ENCODE measurements around the gene DAPP1.
"Not testable (repeated sequence)": the region's sequence is repeated elsewhere in the genome, so short reads cannot be mapped to it uniquely, and the experiment has no call there.

DAPP1 gene

DNA sequence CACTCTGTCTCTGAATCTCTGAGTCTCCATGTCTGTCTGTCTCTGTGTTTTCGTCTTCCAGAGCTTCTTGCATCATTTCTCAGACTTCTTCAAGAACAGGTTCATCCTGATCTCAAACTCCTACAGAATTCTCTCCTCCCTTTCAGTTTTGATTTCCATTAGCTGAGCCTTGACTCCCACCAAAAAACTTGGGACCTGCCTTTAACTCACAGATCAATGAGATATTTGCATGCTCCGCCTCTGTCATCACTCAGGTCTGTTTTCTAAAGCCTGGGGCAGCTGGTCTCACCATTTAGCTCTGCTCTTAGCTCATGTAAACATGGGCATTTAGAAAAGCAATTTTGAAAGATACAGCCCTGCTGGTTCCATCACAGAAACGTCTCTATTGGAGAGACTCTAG, 8.6 kb downstream of the DAPP1 start:
- DNase-seq: no peak

DNA sequence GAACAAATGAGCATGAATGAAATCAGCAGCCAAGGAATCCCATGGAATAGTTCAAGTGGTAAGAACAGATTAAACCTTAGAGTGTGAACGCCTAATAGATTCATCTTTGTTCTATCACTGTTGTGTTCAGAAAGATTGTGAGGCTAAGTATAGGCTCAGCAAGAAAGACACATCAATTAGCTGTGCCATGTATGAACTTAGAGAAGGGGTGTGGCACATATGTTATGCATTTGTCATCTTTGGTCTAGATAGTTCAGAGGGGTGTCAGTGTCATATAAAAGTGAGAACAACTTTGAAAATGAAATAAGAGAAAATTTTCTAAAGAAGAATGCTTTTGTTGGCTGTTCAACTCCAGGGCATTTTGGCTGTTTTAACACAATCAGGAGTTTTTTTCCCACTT, 9.4 kb downstream of the DAPP1 start:
- DNase-seq: no peak

DNA sequence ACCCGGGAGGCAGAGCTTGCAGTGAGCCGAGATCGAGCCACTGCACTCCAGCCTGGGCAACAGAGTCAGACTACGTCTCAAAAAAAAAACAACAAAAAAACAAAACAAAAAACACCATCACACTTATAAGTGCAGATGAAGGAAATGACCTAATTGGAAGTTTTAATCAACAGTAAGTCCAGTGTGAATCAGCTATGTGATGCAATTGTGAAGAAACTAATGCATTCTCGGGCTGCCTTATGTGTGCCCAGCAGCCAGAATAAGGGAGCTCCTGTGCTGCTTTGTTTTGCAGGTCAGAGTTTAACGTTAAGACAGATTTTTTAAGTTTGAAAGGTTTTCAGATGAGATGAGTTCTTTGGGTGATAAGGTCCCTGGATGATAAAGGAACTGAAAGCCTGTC, 10.8 kb downstream of the DAPP1 start:
- DNase-seq: no peak

DNA sequence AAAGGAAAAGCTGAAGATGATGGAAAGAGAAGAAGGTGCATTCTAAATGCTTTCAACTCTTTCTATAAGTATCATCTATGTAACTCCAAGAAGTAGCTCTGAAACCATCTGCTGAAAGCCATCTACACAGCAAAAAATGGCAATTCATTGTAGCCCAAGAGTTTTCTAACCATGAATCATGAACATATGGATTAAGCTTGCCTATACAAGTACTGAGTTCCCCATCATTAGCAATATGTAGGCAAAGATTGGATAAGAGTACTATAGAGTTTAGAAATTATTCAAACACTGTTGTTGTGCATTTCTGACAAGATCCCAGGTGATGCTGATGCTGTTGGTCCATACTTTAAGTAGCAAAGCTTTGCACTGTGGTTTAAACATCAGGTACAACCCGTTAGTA, 11.2 kb downstream of the DAPP1 start:
- no peak for DNase-seq

DNA sequence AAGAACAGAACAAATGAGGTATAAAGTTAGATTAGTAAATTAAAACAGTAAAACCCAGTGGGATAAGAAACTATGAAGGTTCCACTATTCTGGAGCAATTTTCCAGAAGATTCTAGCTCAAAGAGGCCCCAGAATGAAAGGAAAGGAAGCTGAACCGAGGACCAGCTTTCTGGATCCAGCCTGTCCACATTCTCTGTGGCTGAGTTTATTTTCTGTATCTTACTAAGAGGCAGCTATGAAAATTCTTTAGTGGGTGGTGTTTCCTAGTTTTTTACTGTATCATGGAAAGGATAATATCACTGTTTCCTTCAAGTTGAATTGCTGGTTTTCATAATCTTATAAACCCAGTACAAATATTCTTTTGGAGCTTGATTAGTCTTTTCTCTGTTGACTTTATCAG, 11.8 kb downstream of the DAPP1 start:
- DNase-seq: no peak

DNA sequence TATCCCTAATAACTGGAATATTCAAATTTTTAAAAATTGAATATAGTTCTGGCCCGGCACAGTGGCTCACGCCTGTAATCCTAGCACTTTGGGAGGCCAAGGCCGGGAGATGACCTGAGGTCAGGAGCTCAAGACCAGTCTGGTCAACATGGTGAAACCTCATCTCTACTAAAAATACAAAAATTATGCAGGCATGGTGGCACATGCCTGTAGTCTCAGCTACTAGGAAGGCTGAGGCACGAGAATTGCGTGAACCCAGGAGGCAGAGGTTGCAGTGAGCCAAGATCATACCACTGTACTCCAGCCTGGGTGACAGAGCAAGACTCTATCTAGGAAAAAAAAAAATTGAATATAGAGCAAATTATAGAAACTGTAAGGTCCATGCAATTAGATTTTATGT, 13.4 kb downstream of the DAPP1 start:
- DNase-seq: not testable (repeated sequence)

DNA sequence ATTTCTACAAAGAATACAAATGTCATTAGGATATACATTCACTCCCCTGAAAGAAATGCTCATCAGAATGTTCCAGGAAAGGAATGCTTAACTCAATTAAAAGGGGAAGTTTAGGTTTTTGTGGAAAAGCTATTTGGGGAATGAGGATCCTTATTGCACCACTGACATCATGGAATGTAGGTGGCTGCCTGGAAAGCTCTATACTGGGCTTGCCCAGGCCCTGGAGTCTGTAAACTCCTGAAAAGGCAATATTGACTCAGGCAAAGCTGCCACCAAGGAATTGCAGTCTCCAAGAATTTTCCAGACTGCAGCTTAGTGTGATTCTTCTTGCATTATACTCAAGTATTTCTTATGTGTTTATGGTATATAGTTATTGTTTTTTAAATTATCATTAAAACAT, 15.7 kb downstream of the DAPP1 start:
- DNase-seq: no peak

DNA sequence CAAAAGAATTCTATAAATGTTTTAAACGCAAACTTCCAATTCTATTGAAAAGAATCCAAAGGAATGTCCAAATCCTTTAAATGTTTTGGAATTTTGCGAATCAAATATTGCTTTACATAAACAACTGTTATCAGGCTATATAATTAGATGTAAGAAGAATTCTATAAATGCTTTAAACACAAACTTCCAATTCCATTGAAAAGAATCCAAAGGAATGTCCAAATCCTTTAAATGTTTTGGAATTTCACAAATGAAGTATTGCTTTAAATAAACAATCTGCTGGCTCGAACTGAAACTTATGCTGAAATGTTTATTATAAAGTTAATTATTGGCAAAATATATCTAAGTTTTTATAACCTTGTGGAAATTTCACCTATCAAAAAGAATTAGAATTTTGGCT, 16.1 kb downstream of the DAPP1 start:
- no peak for DNase-seq

DNA sequence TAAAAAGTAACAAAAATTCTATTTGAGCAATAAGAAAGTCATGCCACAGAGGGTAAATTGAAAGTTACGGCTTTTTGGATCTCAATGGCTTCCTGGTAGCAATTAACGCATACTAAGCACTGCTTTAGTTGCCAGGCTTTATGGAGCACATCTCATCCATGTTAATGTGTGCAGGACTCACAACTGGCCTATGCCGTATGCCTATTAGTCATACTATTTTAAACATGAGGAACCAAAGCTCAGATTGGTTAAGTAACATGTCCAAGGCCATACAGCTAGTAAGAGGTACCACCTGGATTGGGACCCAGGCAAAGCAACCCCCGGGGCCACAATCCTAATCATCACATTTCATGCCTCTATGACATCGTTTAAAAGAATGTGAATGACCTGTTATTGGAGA, 17.1 kb downstream of the DAPP1 start:
- DNase-seq: no peak

DNA sequence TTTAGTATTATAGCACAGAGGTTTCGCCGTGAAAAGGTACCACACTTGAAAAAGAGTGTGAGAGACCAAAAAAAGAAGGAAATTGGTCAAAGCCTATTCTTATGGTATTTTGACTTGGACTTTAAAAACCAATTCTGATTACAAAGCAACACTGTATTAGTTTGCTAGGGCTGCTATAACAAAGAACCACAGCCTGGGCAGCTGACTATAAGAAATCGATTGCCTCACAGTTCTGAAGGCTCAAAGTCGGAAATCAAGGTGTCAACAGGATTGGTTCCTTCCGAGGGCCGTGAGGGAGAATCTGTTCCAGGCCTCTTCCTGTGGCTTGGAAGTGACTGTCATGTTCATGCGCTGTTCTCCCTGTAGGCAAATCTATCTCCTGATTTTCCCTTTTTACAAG, 17.9 kb downstream of the DAPP1 start:
- DNase-seq: no peak

DNA sequence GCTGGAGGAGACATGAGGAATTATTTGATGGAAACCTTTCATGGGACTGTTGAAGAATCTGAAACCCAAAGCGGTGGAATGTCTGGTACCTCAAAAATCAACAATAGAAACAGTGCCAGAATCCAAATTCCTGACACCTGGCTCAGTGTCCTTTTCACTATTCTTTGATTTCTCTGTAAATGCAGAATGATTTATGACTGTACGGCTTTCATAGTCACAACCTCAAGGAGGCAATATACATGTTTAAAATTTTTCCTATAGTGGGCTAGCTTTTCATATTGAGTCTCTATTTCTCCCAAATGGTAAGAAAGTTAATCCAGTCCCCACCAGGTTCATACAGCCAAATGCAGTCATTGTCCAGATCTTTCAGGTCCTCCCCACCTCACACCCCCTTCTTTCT, 19.3 kb downstream of the DAPP1 start:
- DNase-seq: no peak

DNA sequence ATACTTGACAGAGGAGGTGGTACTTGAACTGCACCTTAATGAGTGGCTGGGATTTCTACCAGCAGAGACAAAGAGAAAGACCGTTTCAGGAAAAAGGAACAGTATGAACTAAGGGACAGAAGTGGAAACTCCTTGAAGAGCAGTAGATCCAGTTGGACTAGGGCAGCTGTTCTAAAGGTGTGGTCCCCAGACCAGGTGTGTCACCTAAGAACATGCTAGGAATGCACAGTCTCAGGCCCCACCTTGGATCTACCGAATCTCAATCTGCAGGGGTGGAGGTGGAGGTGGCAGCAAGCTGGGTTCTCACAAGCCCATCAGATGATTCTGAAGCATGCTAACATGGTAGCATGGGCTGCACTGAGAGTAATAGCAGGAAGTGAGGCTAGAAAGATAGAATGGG, 22.3 kb downstream of the DAPP1 start:
- no peak for DNase-seq

DNA sequence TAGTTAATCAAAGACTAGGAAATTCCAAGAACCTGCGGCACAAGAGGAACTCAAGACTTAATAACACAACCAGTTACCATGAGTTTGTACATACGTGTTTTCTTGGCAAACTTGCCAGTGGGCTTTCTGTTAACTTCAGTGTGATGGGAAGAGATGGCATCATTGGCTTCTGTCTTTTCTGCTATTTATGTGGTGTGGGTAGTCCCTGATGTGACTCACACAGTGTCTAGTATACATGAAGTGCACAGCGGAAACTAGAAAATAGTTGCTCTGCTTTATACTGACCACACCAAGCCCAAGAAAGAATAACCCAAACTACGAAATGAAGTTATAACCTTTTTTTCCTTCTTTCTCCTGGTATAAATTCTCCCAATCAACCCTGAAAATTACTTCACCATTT, 24.5 kb downstream of the DAPP1 start:
- no peak for DNase-seq

DNA sequence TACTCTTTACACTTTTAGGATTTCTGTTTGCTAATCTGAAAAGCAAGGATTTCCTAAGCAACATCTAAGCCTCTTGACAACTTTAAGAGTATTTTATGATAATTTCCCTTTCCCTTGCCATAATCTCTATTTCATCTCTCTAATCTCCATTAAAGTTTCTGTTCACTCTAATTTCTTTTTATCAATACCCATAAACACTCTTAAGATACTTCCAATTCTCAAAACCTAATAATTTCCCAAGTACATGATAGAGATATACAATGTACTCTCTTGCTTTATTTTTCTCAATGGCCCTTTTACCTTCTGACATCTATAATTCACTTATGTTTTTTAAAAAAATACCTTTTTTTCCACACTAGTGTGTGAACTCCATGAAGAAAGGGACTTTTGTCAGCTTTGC, 26.8 kb downstream of the DAPP1 start:
- DNase-seq: no peak

DNA sequence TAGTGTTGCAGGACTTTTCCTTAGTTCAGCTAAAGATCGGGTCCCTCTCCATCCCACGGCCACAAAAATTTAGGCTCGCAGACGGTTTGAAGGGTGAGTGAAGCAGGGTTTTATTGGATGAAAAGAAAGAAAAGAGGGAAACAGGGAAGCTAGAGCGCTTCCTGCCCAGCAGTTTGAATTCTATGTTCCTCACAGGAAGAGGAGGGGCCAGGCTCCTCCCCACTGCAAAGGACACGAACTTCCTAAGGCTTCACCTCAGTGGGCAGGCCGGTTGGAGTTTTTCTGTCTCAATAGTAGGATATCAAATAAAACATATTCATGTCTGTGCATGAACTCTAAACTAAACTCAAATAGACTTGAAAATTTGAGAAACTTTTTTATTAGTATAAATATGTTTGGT, 27.4 kb downstream of the DAPP1 start:
- no peak for DNase-seq

DNA sequence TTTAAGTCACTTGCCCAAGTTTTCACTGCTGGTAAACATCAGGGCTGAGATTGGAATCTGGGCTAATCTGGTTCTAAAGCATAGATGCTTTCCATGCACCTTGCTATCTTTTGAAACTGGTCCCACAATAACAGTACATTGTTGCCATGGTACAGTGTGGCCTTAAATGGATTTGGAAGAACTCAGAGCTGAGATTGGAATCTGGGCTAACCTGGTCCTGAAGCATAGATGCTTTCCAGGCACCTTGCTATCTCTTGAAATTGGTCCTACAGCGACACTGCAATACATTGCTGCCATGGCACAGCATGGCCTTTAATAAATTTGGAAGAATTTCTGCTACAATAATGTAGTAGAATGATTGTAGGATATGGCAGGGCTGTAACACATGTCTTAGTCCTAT, 28.6 kb downstream of the DAPP1 start:
- no peak for DNase-seq

DNA sequence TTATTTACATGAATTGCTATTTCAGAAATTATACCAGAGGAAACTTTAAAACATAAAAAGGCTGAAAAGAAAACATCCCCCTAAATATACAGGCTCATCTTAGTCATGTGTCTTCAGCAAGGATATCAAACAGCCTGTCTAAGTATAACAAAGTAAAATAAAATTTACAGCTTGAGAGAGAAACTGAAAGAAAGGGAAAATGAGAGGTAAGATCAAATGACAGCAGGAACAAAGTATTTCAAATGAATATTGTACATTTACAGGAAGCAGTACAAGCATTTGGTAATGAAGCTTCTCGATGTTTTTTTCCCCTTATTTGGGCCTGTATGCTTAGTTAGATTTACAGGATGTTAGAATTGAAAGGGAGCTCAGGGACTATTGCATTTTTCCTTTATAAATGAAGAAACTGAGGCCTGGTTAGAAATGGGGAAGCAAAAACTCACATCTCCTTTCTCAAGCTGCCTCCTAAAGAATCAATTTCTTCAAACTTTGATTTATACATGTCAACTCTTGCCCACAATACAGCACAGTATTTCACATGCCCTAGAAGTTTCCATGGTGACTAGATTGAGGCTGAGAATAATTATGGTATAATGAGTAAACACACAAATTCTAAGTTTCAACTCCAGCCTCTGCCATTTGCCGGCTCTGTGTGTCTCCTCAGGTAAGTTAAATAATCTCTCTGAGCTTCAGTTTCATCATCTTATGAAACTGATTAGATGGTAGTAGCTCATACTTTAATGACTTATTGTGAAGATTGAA, 29.3 kb downstream of the DAPP1 start:
- DNase-seq: no peak

DNA sequence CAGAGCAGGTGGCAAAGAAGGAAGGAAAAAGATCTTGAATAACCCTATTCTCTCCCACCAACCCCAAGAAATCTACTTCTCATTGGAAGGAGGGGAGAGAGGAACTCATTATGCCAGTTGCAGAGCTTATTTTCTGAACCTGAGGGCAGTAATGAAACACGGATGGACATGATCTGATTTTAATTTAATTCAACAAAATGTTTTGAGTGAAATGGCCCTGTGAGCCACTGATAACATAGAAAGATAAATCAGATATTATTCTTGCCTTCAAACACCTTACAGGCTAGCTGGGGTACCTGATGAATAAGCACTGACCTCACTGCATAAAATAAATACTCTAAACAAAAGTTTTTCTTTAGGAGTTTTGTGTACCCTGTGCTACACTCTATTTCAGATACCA, 30.3 kb downstream of the DAPP1 start:
- no peak for DNase-seq

DNA sequence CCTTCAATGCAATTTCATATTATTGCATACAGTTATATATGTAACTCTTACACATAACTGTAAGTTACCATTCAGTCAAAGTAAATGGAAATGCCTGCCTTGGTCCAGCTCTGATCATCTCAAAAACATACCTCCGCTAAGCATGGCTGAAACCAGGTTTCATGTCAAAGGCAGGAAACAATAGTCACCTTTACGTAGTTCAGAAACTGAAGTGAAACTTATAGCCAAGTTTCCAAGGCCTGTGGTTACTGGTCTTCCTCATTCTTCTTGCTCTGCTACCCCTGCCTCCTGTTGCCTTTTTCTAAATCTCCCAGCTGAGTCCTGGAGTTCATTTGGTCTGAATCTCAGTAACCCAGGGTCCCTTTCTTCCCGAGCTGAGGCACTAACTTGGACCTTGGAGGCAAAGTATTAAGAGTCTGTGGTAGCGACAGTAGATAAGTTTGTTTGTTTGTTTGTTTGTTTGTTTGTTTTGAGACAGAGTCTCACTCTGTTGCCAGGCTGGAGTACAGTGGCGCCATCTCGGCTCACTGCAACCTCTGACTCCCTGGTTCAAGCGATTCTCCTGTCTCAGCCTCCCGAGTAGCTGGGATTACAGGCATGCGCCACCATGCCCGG, 30.8 kb downstream of the DAPP1 start:
- no peak for DNase-seq

DNA sequence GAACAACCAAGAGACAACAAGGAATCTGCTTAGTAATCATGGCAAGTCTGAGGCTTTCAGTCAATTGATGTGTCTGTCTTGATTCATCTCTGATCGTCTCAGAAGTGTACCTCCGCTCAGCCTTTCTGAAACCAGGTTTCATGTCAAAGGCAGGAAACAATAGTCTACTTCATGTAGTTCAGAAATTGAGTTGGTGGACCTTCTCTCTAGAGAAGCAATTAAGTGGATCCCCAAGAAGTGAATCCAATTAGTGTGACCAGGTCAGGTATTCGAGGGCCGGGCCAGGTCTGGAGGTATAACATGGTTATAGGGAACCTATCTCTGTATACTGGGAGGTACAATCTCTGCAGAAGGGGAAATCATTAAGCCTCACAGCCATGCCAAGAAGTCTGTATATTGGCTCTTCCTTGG, 32.0 kb downstream of the DAPP1 start:
- DNase-seq: no peak

DNA sequence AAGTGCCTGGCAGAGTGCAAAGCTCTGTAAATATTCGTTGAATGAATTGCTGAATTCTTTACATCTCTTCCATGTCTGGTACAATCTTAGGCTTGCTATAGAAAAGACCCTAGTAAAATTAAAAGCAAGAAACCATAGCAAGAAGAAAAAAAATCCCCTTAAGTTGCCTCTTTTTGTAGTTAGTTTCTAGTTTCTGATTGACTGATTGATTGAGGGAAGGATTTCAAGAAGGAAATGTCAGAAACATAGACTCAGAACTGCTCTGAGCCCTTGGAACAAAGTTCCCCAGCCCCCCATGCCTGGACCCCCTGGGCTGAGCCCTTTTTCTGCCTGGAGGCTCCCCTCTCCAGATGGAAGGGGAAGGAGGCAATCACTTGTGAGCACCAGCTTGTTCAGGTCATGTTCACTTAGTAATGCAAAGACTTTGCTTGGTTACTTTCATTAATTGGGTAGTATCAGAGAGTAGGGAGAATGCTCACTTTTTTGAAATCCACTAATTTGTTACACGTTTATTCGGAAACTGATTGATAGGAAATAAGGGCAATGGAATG, 35.6 kb downstream of the DAPP1 start:
- DNase-seq: no peak

DNA sequence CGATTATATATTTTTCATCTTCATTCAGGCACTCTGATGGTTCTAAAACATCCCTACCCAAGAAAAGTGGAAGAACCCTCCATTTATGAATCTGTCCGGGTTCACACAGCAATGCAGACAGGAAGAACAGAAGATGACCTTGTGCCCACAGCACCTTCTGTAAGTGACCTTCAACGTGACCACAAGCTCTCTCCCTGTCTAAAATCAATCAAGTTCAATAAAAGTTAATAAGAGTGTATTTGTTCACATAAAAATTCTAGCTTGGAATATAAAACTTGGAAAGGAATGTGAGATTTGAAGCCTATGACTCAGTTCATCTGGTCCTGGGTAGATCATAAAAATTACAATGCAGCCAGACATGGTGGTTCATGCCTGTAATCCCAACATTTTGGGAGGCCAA, 36.6 kb downstream of the DAPP1 start:
- DNase-seq: no peak

DNA sequence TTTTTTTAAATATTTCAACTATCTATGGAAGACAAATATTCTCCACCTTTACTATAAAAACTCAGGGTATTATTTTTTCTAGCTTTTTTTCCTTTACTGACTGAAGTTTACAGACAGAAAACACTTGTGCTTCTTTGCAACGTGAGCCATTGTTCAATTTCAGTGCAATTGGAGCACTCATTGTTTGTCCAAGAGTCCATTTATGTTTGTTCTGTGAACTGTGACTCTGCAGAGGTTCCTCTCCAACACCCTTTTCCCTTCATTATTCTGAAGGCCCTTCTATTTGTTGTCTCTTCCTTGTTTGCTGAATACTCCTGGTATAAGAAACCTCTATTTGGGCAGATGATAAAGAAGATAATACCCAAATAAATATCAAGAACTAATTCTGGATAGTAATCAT, 37.4 kb downstream of the DAPP1 start:
- DNase-seq: no peak

DNA sequence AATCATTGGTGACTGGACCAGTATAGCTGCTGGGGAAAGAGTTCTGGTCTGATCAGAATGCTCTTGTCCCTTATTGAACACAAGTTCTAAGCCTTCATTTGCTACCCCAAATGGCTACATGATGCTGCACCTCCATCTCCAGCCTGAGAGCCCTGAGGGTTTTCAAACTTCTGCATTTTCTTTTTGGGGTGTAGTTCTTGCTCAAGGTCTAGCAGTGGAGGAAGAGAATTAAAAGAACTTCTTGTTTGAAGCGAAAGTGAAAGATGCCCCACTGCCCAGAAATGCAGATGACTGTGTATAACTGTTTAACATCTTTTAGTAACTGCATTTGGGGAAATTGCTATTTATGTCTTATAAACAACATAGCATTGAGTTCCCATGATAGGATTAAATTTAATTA, 39.1 kb downstream of the DAPP1 start:
- DNase-seq: peak; percentile 30

DNA sequence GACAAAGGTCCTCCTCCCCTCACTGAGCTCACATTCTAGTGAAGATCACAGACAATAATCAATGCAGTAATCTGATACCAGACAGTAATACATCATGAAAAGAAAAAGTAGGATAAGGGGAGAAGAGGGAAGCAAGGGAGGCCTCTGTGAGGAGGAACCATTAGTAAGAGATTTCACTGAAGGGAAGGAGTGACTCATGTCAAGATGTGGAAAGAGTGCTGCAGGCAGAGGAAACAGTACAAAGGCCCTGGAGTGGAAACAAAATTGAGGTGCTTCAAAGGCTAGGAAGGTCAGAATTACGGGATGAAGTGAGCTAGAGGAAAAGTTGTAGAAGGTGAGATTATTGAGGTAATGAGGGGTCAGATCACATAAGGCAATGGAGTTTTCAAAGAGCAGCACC, 39.5 kb downstream of the DAPP1 start:
- DNase-seq: no peak
